Daoy (cell line): ENCODE data around the gene TMTC1. TPM values are rescaled to one million over a fixed set of nuclear protein-coding genes. Genes with fewer than 3 reads are reported as not detected.

Experiments
- DNase-seq: peaks from one replicate; pipeline ENCODE4 v3.0.0-alpha.2; 2015; ENCODE audit warnings: low read depth
- total RNA-seq: library from RNA; depleted of rRNA; stranded (reverse); fragments of >200 nt; shearing (Covaris generic); gene quantifications from 2 replicates; pipeline ENCODE4 v1.2.3, GENCODE V29; 2014

Gene TMTC1
- total RNA-seq, 1 experiment from 2014 or later = 4.3 TPM

DNA sequence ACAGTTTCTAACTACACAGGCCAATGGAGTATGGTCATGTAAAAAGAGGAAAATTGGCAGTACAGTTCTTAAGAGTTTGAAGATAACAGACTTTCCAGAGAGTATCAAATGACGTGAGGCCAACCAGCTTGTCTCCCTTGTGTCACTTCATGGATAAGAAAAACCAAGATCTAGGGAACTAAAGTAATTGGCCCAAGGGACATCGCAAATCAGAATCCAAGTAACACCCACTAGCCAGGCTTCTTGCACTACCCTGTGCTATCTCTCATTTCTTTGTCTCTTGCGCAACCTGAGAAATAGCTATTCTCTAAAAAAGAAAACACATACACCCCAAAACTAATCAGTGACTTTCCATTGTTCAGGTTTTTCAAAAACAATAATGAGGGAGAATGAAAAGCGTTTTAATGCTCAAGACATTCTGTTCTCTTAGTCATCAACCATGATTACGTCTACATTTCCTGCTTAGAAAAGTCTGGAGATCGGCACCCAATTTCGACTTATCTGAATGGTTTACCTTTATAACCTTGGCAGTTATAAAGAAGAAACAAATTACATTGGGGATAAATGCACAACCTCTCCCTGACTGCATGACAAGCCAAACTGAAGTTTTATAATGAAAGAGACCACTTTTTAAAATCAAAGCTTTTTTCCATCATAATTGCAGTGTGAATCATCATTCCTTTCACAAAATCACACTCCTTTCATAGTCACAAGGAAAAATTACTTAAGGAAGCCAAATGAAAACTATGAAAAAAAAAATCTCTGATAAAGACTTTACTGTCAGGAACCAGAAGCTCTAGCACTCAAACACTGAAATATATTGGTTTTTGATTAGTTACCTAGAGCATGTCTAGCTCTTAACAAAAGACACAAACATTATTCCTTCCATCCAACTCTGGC lies 42.1 kb downstream of the TMTC1 start:
- DNase-seq = peak; percentile 55

DNA sequence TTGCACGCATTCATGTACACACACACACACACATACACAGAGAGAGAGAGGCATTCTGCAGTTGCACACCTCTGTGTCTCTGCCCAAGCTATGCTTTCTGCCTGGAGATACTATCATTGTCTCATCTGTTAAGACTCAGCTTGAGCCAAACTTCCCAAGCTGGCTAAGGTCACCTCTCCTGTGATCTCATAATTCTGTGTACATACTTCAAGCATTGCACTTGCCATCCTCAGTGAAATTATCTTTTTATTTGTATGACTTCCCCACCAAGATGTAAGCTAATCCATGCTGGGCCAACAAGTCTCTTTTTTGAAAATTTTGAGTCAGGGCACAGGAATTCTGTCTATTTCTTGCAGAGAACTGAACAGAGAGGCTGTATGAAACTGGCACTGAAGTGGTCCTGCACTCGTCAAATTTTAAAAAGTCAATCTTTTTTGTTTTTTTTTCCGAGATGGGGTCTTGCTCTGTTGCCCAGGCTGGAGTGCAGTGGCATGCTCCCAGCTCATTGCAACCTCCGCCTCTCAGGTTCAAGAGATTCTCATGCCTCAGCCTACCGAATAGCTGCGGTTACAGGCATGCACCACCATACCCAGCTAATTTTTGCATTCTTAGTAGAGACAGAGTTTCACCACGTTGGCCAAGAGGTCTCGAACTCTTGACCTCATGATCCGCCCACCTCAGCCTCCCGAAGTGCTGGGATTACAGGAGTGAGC lies 44.3 kb downstream of the TMTC1 start:
- DNase-seq = no peak

DNA sequence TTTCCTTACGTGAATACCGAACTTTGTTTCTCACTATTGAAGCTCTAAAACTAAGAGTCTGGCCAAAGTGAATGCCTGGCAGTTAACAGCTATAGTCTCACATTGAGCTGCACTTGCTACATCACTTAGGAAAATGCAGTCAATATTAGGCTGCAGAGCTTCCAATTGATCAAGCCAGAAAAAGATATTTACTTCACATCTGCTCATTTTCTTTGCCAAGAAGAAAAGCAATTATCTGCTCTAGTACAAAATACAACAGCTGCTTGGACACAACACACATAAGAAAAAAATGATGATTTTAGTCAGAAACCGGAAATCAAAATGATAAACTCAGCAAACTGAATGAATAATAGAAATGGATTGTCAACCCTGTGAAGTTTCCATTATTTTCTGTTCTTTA lies 45.4 kb downstream of the TMTC1 start:
- DNase-seq = no peak

DNA sequence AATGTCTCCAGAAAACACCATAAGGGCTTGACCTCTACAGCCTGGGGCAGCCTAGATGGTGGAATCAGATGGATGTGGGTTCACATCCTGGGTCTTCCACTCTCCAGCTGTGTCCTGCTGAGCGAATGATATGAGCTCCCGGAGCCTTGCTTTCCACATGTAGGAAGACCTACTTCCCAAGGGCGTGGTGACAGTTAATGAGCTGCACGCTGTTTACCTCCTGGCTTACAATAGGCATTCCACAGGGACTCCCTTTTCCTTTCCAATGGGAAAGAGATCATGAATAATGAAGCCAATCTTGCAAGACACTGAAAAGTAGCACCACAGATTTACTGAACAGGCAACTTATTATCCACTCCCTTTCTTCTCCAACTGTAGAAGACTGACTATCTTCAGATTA lies 46.1 kb downstream of the TMTC1 start:
- no peak for DNase-seq

DNA sequence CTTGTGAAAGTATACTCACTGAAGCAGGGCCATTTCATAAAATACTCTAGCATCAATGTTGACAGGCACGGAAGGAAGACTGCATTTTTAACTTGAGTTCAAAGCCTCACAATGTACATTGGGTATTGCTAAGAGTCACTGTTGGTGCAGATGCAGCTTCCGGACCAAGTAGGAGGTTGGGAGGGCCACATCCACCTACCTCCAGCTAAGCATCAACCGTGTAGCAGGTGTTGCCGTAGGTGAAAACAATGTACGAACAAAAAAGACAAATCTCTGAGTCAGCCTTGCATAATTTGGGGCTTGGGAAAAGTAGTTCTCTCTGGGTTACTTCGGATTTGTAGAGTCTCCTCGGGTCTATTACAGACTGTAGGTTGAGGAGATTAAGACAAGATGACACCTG lies 48.1 kb downstream of the TMTC1 start:
- no peak for DNase-seq

DNA sequence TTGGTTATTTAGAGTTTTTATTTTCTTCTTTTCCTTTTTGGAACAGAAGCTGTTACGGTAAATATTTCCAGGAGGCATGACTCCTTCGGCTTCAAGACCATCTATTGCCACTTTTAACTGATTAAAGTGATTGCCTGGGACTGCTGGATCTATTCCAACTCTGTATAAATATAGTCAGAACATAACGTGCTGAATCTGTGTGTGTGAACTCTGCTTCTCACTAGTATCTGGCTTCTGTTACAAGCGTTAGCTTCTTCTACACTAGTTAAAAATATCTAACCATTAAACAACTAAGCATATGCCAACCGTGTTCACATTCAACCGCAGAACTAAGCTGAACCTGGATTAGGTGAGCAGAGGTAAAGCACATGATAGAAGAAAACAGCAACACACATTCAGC lies 49.0 kb downstream of the TMTC1 start:
- no peak for DNase-seq

DNA sequence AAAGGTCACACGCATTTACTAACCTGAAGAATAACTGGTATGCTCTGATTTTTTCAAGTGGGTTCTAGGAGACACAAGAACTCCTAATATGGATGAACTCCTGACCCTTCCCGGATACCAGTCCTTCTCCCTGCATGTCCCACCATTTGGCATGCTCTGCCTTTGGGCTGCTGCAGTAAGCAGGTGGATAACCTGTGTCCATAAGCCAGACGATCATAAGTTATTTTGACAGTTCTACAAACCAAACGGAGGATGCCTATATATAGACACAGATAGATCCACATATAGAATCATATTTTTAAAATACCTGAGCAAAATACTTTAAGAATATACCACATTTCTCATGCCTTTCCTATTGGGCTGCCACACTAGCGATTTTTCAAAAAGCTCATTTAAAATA lies 49.4 kb downstream of the TMTC1 start:
- DNase-seq = no peak

DNA sequence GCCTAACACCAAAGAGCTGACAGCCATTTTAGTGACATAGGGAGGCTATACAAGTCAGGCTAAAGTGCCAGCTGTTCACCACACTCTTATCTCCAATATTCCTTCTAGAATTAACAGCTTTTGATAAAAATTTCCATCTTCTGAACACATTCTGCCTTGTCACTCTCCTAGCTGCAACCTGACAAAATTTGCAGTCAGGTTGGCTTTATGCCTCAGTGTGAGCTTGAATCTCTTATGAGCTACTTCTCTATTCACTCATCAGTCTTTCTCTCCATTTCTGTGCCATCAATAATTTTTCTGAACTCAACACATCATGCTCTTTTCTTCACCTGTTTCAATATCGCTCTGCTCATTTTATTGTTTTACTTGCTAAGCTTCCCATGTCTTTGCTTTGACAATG lies 50.2 kb downstream of the TMTC1 start:
- DNase-seq = no peak

DNA sequence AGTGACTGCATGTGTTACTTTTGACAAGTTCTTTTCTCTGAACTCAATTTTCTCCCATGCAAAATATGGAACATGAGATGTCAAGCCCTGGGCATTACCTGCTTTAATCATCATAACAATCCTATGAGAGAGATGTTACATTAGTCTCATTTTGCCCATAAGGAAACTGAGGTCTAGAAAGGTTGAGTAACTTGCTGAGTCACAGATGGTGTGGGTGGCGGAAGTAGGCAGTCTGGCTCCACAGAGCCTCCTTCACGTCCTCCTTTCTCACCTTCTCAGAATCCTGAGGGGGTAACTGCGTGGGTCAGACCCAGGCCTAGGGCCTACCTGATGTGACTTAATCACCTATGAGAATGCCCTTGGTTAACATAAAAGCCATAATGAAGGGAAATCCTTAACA lies 50.7 kb downstream of the TMTC1 start:
- DNase-seq = no peak

DNA sequence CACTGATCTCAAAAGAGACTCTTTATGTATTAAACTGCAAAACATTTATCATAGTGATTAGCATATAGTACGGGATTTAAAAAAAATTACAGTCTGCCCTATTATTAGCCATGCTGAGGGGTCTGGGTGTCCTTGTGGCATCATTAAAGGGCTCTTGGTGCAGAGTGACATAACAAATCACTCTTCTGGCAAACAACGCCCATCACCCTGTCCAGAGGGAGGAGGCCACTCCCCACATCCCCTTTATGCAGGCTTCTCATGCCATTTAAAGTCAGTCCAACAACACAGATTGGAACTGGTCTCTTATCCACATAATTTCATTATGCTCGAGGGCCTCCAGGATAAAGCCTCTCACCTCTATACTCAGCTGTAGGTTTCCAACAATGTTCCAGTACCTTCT lies 51.1 kb downstream of the TMTC1 start:
- no peak for DNase-seq

DNA sequence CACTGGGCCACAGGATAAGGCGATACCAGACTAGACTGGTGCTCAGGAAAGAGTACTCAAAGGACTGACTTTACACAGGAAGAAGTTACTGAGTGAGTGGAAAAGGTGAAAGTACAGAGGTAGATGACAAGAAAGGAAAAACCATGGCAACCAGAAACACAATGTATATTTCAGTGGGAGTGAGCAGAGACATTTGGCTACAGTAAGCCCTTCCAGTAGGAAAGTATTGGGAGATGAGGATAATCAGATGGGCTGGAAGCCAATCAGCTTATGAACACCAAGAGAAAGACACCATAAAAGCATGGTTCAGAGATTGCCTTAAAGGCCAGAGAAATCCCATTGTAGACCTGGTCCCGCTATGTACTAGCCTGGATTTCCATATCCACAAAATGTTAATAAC lies 51.6 kb downstream of the TMTC1 start:
- DNase-seq = no peak

DNA sequence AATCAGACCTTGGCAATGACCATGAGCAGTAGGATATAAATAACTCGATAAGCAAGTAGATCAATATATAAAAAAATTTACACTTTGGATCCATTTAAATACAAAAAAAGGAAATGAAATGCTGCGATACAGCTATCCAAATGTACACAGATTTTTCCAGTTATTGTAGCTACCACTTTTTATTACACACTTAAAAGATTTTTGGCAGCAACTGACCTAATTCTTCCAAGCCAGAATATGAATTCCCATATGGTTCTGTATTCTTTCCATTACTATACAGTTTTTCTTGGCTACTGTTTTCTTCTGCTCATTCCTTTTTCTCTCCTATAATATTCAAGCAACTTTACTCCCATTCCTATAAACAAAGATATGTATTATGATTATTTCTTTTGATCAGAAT lies 52.2 kb downstream of the TMTC1 start:
- no peak for DNase-seq

DNA sequence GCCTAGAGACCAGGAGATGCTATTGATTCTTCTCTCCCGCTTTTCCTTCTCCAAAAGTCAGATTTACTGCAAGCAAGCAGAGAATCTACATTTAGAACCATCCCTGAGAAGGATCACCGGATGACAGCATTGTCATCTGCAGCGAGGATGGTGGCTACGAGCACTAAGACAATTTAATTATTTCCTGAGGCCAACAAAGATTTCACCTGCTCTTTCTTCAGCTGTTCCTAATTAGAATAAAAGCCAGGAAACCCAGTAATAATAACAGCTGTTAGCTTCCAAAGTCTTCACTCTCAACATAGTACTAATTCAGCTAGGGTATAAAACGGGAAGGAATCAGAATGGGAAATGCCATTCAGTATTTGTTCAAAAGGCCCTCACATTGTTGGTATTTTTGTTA lies 53.3 kb downstream of the TMTC1 start:
- DNase-seq = no peak

DNA sequence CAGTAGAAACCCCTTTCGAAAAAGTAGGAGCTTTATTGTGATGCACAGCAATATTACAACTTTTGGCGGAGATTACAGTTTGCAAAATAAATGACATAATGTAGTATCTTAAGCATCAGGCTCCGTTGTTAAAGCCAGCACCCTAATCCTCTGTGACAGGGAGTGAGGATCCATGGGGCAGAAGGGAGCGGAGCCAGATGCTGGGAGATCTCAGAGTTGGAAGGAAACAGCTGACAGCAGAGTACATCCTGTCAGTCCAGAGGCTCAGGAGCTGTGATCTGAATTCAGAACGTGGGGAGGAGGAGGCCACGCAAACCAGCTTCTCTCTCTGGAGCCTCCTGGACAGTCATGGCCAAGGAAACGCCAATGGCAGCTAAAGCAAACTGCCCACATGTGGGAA lies 55.7 kb downstream of the TMTC1 start:
- DNase-seq = no peak

DNA sequence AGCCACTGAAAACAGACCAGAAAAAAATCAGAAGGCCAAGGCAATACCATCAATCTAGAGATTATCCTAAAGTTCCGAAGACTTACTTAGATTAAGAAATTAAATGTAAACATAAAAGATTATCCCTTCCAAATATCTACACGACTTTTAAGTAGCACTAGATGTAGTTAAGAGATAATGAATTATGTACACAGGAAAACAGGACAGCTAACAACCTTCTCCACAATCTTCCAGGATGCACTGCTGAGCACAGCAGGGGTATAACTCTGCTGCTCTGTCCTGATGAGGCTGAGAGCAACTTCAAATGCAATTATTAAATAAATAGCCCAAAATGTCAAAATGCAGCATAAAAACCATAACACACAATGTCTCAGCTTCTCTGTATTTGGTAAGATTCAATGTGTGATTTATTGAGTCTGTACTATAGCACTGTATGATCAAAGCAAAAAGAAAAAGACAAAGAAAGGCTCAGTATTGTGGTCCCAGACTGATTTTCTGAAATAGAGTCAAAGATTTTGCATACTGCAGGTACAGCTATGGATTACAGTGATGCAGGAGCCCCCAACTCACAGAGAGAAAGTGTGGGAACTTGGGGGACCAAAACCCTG lies 56.9 kb downstream of the TMTC1 start:
- no peak for DNase-seq

DNA sequence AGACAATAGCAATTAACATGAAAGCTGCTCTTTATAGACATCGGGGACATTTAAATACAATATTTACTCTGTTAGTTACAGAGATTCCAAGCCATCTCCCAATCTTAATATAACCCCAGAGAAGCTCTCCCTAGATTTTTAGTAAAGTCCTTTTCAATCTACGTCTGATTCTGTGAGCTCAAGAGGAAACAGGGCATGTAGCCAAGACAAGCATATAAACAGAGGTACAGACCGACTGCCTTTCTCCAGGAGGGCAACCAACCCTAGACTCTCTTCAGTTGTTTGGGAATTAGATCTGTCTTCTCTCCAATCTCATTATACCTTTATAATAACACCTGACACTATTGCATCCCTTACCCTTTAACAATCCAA lies 57.4 kb downstream of the TMTC1 start:
- DNase-seq = peak; percentile 32

DNA sequence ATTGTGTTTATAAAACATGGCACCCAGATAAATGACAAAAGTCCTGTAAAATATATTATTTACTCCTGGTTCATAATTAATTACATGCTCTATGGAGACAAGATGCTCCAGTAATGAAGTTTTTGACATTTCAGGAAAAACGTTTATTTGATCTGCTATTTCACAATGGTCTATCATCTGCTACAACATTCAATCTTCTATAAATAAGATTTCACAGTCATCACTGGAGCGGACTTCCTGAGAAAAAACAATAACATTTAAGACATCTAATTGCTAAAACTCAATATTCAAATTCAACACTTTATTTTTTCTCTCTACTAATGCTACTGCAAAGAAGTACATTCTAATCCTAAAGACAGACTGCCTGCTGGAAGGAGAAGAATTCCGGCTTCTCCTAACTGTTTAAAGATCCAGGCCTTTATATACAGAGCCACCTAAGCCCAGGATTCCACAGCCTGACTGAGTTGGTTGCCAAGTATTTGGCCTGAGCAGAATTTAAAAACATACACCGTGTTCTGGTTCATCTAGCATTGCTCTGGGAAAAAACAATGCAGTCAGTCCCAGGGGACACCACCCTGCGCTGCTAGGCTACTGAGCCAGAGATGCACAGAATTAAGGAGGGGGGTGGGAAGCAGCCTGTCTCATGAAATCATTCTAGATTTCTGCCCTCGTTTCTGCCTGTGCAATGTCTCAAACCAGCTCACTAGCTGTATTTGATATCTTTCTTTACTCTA lies 58.0 kb downstream of the TMTC1 start:
- peak; percentile 13 for DNase-seq

DNA sequence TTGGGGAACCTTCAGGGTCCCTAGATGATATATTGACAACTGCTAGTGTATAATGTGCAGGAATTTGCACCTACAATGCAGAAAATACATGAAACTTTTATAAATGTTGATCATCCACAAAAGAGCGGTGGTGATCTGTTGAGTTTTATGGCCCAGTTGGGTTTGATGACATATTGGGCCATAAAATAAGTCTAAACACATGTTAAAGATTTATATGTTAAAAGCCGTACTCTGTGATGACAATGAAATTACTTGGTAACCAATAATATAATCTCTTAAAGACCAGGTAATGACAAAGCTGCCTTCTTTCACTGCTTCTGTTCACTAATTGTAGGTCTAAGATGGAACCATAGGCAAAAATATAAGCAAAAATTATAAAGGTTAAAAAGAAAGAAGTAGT lies 61.6 kb downstream of the TMTC1 start:
- no peak for DNase-seq

DNA sequence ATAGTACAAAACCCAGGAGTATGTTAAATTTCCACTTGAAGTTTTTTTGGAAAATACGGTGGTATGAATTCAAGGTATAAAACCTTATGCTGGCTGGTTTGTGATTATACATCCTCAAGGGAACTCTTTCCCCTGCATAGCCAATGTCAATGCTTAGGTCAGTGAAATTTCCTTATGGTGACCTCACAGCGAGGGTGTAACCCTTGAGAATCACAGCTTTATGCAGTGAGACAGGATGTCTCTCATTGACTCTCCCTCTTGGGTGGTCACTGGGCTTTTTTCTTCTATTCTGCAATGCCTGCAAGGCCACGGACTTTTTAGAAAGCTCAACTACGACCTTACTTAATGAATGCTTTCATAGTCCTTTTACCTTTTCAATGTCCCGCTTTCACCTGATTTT lies 64.4 kb downstream of the TMTC1 start:
- DNase-seq = no peak

DNA sequence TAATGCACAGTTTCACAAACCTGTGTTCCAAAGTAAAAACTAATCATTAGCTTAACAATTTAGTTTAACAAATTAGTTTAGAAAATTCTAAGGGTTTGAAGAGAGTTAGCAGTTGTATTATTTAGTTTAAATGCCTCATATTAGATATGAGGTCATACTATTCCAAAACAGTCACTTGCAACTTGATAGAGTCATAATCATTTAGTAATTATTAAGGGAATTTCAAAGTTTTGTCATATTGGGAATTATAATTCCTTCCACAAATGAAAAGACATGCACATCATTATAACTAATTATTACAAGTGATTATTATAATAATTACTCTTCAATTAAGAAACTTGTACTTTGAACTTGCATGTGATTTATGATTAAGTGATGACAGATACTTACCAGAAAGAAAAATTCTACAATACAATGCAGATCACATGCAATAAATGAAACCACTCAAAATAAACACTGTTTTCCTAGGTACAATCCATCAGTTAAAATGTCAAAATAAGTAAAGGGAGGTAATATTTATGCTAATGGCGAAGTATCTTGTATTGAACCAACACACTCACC lies 66.1 kb downstream of the TMTC1 start:
- DNase-seq = no peak

DNA sequence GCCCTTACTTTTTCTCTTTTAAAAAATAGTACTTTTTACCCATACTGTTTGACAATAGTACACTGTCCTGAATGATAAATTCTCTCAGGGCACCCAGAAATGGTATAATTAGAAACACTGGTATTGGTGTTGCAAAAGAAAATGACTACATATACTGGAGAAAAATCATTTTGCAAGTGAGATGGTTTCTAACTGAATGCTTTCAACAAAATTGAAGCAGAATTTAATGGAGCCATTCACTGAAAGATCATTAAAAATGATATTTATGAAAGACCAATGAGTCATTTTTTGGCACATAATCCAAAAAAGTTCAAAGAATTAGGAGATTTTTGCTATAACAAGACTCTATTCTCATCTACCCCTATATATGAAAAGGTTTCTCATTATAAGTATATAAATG lies 68.8 kb downstream of the TMTC1 start:
- no peak for DNase-seq

DNA sequence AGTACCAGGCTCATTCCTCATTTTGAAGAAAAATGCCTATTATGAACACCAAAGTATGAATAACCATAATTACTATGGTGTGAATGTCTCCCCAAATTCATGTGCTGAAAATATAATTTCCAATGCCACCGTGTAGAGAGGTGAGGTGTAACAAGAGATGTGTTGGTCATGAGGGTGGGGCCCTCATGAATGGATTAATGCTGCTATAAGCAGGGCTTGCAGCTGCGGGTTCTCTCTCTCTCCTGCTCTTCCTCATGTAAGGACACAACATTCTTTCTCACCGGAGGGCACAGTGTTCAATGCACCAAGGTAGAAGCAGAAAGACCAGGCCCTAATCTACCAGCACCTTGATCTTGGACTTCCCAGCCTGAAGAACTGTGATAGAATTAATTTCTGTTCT lies 70.0 kb downstream of the TMTC1 start:
- no peak for DNase-seq
